Nephron (organoid): ENCODE data around the gene KLF3.
A peak's percentile ranks its signal among the peaks of the same experiment; 100 is the strongest.

ENCODE experiments used
- H3K27ac Mint-ChIP-seq, 3 experiments: 2 replicates each; pipeline ENCODE4 v1.8.0; 2020; ENCODE audit warnings: mixed read lengths in 3 of 3, mild to moderate bottlenecking in 2 of 3, moderate library complexity in 1 of 3
- H3K27me3 Mint-ChIP-seq: 2 replicates; pipeline ENCODE4 v1.8.0; 2021; ENCODE audit warnings: low read depth, mild to moderate bottlenecking, moderate library complexity, mixed read lengths
- H3K36me3 Mint-ChIP-seq: 2 replicates; pipeline ENCODE4 v1.8.0; 2020; ENCODE audit warnings: low read depth, mixed read lengths
- H3K4me1 Mint-ChIP-seq: 2 replicates; pipeline ENCODE4 v1.8.0; 2020; ENCODE audit warnings: mixed read lengths
- H3K4me3 Mint-ChIP-seq, 3 experiments: 2 replicates each; pipeline ENCODE4 v1.8.0; 2020; ENCODE audit warnings: mild to moderate bottlenecking in 3 of 3, mixed read lengths in 3 of 3, moderate library complexity in 2 of 3
- H3K9me3 Mint-ChIP-seq: 2 replicates; pipeline ENCODE4 v1.8.0; 2020; ENCODE audit warnings: mixed read lengths
- TF ChIP-seq, protein P1 (sequence below), 3 experiments: fragments of 200-600 bp; sonication (generic); IDR thresholded peaks; one replicate each; pipeline ENCODE4 v1.5.0; 2021; ENCODE audit warnings: antibody characterized with exemption in 3 of 3; ENCODE audit not compliant: unreplicated experiment in 3 of 3

The KLF3 gene

DNA sequence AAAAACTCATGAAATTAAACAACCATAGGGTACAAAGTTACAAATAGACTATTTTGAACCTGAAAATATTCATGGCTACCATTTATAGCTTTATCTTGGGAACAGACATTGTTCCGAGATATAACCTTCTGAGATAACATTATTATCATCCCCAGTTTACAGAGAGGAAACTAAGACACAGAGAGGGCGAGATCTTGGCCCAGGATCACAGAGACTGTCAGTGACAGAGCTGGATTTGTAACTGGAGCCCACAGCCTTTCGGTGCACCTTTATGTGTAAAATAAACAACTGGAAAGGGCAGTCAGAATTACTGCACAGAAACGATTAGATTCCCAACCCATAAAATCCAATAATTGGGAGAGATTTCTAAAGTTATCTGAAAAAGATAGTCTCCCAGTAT, 28.4 kb downstream of the KLF3 start:
- Mint-ChIP-seq H3K4me3 (no peak overlapping the region), H3K9me3 (no peaks in the 10 kb centered on the region)
- TF ChIP-seq, protein P1, sequence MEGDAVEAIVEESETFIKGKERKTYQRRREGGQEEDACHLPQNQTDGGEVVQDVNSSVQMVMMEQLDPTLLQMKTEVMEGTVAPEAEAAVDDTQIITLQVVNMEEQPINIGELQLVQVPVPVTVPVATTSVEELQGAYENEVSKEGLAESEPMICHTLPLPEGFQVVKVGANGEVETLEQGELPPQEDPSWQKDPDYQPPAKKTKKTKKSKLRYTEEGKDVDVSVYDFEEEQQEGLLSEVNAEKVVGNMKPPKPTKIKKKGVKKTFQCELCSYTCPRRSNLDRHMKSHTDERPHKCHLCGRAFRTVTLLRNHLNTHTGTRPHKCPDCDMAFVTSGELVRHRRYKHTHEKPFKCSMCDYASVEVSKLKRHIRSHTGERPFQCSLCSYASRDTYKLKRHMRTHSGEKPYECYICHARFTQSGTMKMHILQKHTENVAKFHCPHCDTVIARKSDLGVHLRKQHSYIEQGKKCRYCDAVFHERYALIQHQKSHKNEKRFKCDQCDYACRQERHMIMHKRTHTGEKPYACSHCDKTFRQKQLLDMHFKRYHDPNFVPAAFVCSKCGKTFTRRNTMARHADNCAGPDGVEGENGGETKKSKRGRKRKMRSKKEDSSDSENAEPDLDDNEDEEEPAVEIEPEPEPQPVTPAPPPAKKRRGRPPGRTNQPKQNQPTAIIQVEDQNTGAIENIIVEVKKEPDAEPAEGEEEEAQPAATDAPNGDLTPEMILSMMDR (IDR thresholded peaks at IDR 0.05; ENCODE audit: unreplicated experiment in 3 of 3), result no peak

DNA sequence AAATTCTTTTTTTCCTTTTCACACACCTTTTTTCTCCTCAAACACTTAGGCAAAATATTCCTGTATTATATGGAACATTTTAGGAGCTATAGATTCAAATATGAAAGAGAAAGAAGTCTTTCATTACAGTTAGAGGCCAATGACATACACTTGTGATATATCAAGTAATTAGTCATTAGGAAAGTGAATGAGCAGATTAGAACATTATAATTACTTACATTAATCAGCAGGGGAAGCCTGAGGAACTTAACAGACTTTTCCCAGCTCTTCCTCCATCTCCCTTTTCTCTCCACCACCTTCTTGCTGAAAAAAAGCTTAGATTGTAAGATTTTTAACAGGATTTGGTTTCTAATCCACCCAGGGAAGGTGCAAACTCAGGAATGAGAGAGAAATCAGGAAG, 29.6 kb downstream of the KLF3 start:
- no peaks in the 10 kb centered on the region for H3K27me3 Mint-ChIP-seq
- no peaks in the 10 kb centered on the region for H3K9me3 Mint-ChIP-seq
- peaks cover 22% of the 10 kb centered on the region for H3K4me1 Mint-ChIP-seq
- TF ChIP-seq, protein P1 (IDR thresholded peaks at IDR 0.05; ENCODE audit: unreplicated experiment in 3 of 3), result no peak
- no peak overlapping the region for H3K4me3 Mint-ChIP-seq
- peaks cover 86% of the 10 kb centered on the region for H3K36me3 Mint-ChIP-seq
- no peak overlapping the region for H3K27ac Mint-ChIP-seq

More for the DNA sequence above, 28.4 kb downstream of the KLF3 start:
- H3K27ac Mint-ChIP-seq, result no peak overlapping the region
- peaks cover 86% of the 10 kb centered on the region for H3K36me3 Mint-ChIP-seq
- peaks cover 18% of the 10 kb centered on the region for H3K4me1 Mint-ChIP-seq
- H3K27me3 Mint-ChIP-seq, result no peaks in the 10 kb centered on the region

DNA sequence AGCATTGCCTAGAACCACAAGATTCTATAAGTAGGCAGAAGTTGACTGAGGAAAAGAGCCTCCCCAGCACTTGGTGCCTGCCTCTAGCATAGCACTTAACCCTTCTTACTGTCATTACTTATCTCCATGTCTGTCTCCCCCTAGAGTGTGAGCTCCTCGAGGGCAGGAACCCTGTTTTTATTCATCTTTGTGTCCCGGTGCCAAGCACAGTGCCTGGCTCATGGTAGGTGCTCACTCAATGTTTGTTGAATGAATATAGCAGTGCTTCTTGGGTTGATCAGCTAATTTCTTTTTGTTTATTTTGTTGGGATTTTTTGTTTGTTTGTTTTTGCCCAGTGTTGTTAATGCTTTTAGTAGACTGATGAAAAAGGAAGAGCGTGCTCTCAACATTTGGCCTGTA, 30.3 kb downstream of the KLF3 start:
- Mint-ChIP-seq H3K4me3 (no peak overlapping the region), H3K27me3 (no peaks in the 10 kb centered on the region), H3K4me1 (peaks cover 22% of the 10 kb centered on the region), H3K36me3 (peaks cover 86% of the 10 kb centered on the region), H3K27ac (no peak overlapping the region), H3K9me3 (no peaks in the 10 kb centered on the region)
- TF ChIP-seq, protein P1 (IDR thresholded peaks at IDR 0.05; ENCODE audit: unreplicated experiment in 3 of 3), result no peak

DNA sequence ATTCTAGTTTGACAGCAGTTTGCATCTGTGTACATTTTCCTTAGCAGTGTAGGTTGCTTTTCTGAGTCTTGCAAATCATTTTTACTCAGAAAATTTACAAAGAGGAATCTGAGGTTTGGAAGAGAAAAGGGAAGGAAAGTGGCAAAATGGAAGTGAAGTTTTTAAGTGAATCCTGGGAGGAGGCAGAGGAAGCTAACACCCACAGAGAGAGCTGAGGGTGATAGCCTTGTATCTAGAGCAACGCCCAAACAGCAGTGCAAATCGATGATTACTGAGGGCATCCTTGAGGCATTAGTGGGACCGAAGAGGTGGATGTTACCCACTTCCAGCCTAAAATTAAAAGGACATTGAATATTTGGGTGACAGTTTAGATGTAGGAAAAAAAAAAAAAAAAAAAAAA, 31.8 kb downstream of the KLF3 start:
- Mint-ChIP-seq H3K9me3 (no peaks in the 10 kb centered on the region), H3K36me3 (peaks cover 72% of the 10 kb centered on the region), H3K27me3 (no peaks in the 10 kb centered on the region), H3K4me1 (peaks cover 22% of the 10 kb centered on the region), H3K27ac (peak overlapping the region in 1 of 3 experiments; percentile 42), H3K4me3 (no peak overlapping the region)
- TF ChIP-seq, protein P1 (IDR thresholded peaks at IDR 0.05; ENCODE audit: unreplicated experiment in 3 of 3), result no peak

DNA sequence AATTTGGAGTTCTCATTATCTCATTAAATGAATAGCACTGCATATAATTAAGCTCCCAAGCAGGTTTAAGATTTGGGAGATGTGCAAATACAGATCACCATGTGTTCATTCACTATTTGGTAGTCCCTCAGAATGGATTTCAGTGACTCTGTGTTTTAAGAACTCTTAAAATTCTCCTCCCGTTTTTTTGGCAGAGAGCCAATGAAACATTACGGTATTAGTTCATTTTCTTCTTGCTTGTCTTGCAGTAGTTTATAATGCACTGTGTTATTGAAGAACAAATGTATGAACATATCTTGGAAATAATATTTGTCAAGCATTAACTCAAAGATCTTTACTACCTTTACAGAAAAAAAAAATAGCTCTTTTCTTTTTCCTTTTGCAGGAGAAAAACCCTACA, 32.7 kb downstream of the KLF3 start:
- peaks cover 15% of the 10 kb centered on the region for H3K4me1 Mint-ChIP-seq
- TF ChIP-seq, protein P1 (IDR thresholded peaks at IDR 0.05; ENCODE audit: unreplicated experiment in 3 of 3), result no peak
- no peak overlapping the region for H3K4me3 Mint-ChIP-seq
- peaks cover 63% of the 10 kb centered on the region for H3K36me3 Mint-ChIP-seq
- no peaks in the 10 kb centered on the region for H3K9me3 Mint-ChIP-seq
- peak overlapping the region in 1 of 3 experiments; percentile 71 for H3K27ac Mint-ChIP-seq
- H3K27me3 Mint-ChIP-seq, result no peaks in the 10 kb centered on the region

DNA sequence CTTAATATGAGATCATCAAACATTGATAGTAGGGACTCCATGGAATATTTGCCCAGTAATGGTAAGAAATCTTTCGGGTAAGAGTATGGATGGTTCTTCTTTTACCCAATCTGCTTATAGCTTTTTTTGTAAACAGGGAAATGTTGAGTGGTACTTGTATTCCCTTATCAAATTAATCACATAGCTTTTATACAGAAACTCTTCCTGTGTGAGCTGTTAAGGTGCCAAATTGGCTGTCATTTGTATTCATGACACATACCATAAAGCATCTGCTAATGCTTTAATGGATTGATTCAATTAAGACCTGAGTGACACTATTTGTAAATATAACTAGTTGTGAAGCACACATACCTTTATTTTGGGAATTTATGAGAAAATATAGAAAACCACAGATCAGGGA, 34.2 kb downstream of the KLF3 start:
- Mint-ChIP-seq H3K27ac (no peak overlapping the region), H3K9me3 (no peaks in the 10 kb centered on the region), H3K4me3 (no peak overlapping the region), H3K4me1 (peaks cover 19% of the 10 kb centered on the region), H3K27me3 (no peaks in the 10 kb centered on the region), H3K36me3 (peaks cover 62% of the 10 kb centered on the region)
- TF ChIP-seq, protein P1 (IDR thresholded peaks at IDR 0.05; ENCODE audit: unreplicated experiment in 3 of 3), result no peak
